HepG2 (cell line): ENCODE results near the gene MCFD2.

Experiments used
- CTCF ChIP-seq: sonication (generic); formaldehyde crosslinking; IDR thresholded peaks from 2 replicates; pipeline ENCODE4 v1.5.0; 2020; ENCODE audit warnings: mild to moderate bottlenecking, missing genetic modification reagents, moderate library complexity
- FOXP4 ChIP-seq: sonication (generic); formaldehyde crosslinking; IDR thresholded peaks from 2 replicates; pipeline ENCODE4 v1.4.0; 2020; ENCODE audit warnings: missing genetic modification reagents
- LCORL ChIP-seq, 2 experiments: fragments of 450-650 bp in 1 of 2; sonication (generic) in 1 of 2; formaldehyde crosslinking in 1 of 2; IDR thresholded peaks; 2 replicates each; pipeline versions ENCODE4 v1.5.0 to v1.6.1; 2017 to 2020; ENCODE audit warnings: antibody characterized with exemption in 1 of 2, missing genetic modification reagents in 1 of 2
- NFYB ChIP-seq: sonication (generic); formaldehyde crosslinking; IDR thresholded peaks from 2 replicates; pipeline ENCODE4 v1.4.0; 2020; ENCODE audit warnings: missing genetic modification reagents
- RBAK ChIP-seq: sonication (generic); formaldehyde crosslinking; IDR thresholded peaks from 2 replicates; pipeline ENCODE4 v1.5.1; 2020; ENCODE audit warnings: mild to moderate bottlenecking, missing genetic modification reagents
- RFX1 ChIP-seq: fragments of 450-650 bp; IDR thresholded peaks from 2 replicates; pipeline ENCODE4 v1.6.1; 2017
- SNAPC4 ChIP-seq: sonication (generic); formaldehyde crosslinking; IDR thresholded peaks from 2 replicates; pipeline ENCODE4 v1.4.0; 2020; ENCODE audit warnings: mild to moderate bottlenecking, missing genetic modification reagents
- SRSF9 ChIP-seq: fragments of 200-400 bp; formaldehyde crosslinking; IDR thresholded peaks from 2 replicates; pipeline ENCODE4 v1.6.1; 2018; ENCODE audit warnings: borderline replicate concordance, mild to moderate bottlenecking, low read depth, low read length; ENCODE audit not compliant: insufficient read depth, poor library complexity, severe bottlenecking
- SSRP1 ChIP-seq: IDR thresholded peaks from 2 replicates; pipeline ENCODE4 v1.6.1; 2016; ENCODE audit warnings: control low read depth
- TRIM22 ChIP-seq: fragments of 450-650 bp; IDR thresholded peaks from 2 replicates; pipeline ENCODE4 v1.6.1; 2017
- YY1 ChIP-seq: IDR thresholded peaks from 2 replicates; pipeline ENCODE4 v1.6.1; 2011; ENCODE audit warnings: low read length, low read depth, moderate library complexity, mild to moderate bottlenecking; ENCODE audit not compliant: insufficient read depth, insufficient replicate concordance
- ZNF550 ChIP-seq: sonication (generic); formaldehyde crosslinking; IDR thresholded peaks from 2 replicates; pipeline ENCODE4 v1.4.0; 2020; ENCODE audit warnings: mild to moderate bottlenecking, missing genetic modification reagents, borderline replicate concordance

GRCh38 chr2:46936566-46936965 lies 21.0 kb upstream of the MCFD2 start:
- TF ChIP-seq SRSF9, result no peak
- TF ChIP-seq YY1, result no peak
- TF ChIP-seq TRIM22, result no peak
- TF ChIP-seq SNAPC4, result no peak
- TF ChIP-seq CTCF (CRISPR knock-in tag), result no peak
- TF ChIP-seq SSRP1, result no peak
- no peak for TF ChIP-seq RBAK (CRISPR knock-in tag)
- TF ChIP-seq LCORL (IDR thresholded peaks at IDR 0.05), result no peak
- TF ChIP-seq LCORL (CRISPR knock-in tag; IDR thresholded peaks at IDR 0.05), result no peak
- TF ChIP-seq NFYB (CRISPR knock-in tag), result no peak
- no peak for TF ChIP-seq RFX1
- TF ChIP-seq FOXP4 (CRISPR knock-in tag), result no peak
- no peak for TF ChIP-seq ZNF550 (CRISPR knock-in tag)
